Sigmoid colon (tissue), 4 donors: ENCODE results near the gene ARHGEF17.

Experiments
- EP300 ChIP-seq, 4 donors: sonication (generic); formaldehyde crosslinking; IDR thresholded peaks; one replicate each; pipeline ENCODE4 v1.6.1; 2017; ENCODE audit warnings: antibody characterized with exemption in 4 of 4
- POLR2A ChIP-seq, 2 donors: fragments of 450-650 bp; IDR thresholded peaks; one replicate each; pipeline ENCODE4 v1.6.1; 2016; ENCODE audit warnings: antibody characterized with exemption in 2 of 2, mild to moderate bottlenecking in 2 of 2, moderate library complexity in 2 of 2
- TF ChIP-seq, protein P1 (sequence below), 4 experiments: fragments of 450-650 bp in 3 of 4; fragments of 200-600 bp in 1 of 4; IDR thresholded peaks; one replicate each; pipeline ENCODE4 v1.5.1; 2016 to 2019; ENCODE audit warnings: antibody characterized with exemption in 4 of 4, mild to moderate bottlenecking in 3 of 4, moderate library complexity in 2 of 4

DNA sequence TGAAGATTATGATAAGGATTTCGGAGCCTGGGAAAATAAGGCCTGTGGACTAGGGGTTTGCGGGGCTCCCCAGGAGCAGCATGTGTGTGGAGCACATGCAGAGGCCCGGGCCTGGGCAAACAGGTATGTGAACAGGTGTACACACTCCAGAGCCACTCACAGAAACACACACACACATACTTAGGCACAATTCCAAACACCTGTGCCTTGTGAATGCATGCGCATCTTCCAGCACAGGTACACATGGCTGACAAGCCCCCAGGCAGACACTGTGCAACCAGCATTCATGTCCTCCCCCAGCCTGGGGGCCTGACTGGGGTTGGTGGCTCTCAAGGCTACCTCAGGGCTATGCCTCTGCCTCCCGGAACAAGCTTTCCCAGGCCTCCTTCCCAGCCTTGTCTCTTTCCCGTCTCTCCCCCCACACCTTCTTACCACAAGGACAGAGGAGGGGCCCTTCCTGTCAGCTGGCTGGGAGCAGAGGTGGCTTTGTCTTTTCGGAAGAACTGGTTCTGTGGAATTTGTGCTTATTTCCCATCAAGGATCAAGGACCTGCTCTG is 38.5 kb upstream of the ARHGEF17 start:
- TF ChIP-seq POLR2A (IDR thresholded peaks at IDR 0.05) (no peak), EP300 (IDR thresholded peaks at IDR 0.05) (no peak)
- TF ChIP-seq, protein P1, sequence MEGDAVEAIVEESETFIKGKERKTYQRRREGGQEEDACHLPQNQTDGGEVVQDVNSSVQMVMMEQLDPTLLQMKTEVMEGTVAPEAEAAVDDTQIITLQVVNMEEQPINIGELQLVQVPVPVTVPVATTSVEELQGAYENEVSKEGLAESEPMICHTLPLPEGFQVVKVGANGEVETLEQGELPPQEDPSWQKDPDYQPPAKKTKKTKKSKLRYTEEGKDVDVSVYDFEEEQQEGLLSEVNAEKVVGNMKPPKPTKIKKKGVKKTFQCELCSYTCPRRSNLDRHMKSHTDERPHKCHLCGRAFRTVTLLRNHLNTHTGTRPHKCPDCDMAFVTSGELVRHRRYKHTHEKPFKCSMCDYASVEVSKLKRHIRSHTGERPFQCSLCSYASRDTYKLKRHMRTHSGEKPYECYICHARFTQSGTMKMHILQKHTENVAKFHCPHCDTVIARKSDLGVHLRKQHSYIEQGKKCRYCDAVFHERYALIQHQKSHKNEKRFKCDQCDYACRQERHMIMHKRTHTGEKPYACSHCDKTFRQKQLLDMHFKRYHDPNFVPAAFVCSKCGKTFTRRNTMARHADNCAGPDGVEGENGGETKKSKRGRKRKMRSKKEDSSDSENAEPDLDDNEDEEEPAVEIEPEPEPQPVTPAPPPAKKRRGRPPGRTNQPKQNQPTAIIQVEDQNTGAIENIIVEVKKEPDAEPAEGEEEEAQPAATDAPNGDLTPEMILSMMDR (IDR thresholded peaks at IDR 0.05): no peak
